Measurements from ENCODE around the gene CRISPLD2.

Gene CRISPLD2

DNA sequence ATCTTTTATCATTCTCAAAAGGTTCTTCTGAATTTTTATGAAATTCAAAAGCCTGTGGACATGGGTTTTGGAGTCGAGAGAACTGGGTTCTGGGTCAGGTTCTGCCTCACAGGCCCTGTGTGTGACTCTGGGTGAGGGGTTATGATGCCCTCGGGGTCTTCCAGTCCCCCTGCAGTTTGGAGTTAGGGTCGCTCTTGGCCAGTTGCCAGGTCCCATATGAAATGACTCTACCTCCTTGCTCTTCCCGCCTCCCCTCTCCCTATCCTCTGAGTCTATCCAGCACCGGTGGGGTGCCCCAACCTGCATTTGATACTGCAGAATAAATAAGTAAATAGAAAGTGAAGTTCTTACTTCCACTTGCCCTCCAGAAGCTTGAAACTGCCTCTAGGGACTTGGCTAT is 137.4 kb downstream of the CRISPLD2 start:
- TF ChIP-seq, protein P1, sequence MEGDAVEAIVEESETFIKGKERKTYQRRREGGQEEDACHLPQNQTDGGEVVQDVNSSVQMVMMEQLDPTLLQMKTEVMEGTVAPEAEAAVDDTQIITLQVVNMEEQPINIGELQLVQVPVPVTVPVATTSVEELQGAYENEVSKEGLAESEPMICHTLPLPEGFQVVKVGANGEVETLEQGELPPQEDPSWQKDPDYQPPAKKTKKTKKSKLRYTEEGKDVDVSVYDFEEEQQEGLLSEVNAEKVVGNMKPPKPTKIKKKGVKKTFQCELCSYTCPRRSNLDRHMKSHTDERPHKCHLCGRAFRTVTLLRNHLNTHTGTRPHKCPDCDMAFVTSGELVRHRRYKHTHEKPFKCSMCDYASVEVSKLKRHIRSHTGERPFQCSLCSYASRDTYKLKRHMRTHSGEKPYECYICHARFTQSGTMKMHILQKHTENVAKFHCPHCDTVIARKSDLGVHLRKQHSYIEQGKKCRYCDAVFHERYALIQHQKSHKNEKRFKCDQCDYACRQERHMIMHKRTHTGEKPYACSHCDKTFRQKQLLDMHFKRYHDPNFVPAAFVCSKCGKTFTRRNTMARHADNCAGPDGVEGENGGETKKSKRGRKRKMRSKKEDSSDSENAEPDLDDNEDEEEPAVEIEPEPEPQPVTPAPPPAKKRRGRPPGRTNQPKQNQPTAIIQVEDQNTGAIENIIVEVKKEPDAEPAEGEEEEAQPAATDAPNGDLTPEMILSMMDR (conservative IDR thresholded peaks at IDR 0.05; ENCODE audit: low read length) = no peak
- no peak for DNase-seq (ENCODE audit: low read depth)
- H3K4me3 ChIP-seq (ENCODE audit: low read length) = no peak overlapping the region

DNA sequence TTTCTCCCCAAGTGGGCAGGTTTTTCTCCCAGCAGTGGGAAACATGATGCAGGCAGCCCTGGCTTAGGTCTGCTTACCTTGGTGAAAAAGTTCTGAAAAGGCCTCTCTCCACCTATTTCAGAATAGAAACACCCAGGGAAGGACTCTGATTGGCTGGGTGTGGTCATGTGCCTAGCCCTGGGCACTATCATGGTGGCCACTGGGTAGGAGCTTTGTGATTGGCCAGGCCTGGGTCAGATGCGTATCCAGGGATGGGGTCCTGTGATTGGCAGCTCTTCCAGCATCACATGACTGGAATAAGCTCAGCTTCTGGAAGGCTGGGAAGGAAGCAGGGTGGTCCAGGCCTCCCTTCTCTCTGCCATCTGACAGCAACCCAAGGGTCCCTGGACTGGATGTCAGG is 138.0 kb downstream of the CRISPLD2 start:
- H3K4me3 ChIP-seq (ENCODE audit: low read length) = no peak overlapping the region
- TF ChIP-seq, protein P1 (conservative IDR thresholded peaks at IDR 0.05; ENCODE audit: low read length) = no peak
- DNase-seq (ENCODE audit: low read depth) = no peak
